ENCODE results near the gene RNF220. TPM values are rescaled to one million over a fixed set of nuclear protein-coding genes. Genes with fewer than 3 reads are reported as not detected.

Gene RNF220
- total RNA-seq, 1 experiment from 2014 or later: 128 TPM

DNA sequence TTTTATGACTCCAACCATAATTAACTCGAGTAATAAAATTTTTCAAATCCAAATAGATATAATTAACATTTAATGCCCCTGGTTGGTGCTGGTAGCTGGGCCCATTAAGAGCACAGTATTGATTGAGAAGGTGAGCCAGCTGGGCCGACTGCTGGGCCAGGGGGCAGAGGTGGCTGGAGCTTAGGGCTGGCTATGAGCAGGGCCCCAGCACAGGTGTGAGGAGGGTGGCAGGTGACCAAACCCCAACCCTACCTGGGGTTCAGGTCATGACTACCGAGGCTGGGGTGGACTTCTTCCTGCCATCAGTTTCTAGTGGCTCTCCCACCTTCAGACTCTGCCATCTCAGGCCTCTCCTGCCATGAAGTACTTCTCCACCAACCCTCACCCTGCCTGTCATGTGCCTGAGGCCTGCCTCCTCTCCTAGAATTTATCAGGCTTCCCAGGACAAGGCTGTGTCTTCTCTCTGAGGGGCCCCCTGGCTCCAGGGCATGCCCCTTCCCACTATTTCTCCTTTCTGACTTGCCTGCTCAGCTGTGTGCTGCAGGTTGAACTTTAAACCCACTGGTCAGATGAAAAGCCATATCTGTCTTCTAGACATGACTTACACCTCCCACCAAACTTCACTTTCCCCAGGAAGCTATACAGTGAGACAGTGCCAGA is 183.6 kb downstream of the RNF220 start (continued):
- TF ChIP-seq, protein P1, sequence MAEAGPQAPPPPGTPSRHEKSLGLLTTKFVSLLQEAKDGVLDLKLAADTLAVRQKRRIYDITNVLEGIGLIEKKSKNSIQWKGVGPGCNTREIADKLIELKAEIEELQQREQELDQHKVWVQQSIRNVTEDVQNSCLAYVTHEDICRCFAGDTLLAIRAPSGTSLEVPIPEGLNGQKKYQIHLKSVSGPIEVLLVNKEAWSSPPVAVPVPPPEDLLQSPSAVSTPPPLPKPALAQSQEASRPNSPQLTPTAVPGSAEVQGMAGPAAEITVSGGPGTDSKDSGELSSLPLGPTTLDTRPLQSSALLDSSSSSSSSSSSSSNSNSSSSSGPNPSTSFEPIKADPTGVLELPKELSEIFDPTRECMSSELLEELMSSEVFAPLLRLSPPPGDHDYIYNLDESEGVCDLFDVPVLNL (CRISPR knock-in tag; IDR thresholded peaks at IDR 0.05; ENCODE audit: borderline replicate concordance, low read depth): no peak
- no peak for TF ChIP-seq NR2C2 (CRISPR knock-in tag; IDR thresholded peaks at IDR 0.05)

DNA sequence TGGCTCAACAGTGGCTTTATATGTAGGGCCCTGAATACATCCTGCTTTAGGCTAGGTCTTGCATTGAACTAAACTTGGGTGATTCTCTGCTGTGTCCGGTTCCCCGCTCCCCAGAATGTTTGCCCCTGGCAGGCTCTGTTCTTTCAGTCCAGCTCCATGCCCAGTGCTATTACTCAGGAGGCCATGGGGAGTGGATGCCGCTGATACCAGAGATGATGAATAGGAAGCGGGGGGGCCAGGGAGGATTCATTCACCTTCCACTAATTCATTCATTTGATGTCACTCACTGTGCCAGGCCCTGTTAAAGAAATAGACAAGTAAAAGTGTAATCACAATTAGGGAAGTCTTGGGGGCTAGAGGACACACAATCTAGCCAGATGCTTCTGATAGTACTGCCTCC is 185.4 kb downstream of the RNF220 start:
- peaks cover 2% of the 10 kb centered on the region; the same call in 1 of the 2 replicates for H3K27me3 Mint-ChIP-seq (ENCODE audit: low read depth)
- ATAC-seq: no peak
- peaks cover 32% of the 10 kb centered on the region for H3K4me1 Mint-ChIP-seq
- DNase-seq (ENCODE audit: low spot score): no peak
- H3K36me3 Mint-ChIP-seq: no peaks in the 10 kb centered on the region
- no peaks in the 10 kb centered on the region for H3K9me3 Mint-ChIP-seq
- no peak overlapping the region for H3K4me3 Mint-ChIP-seq
- CTCF ChIA-PET: interaction anchor here (0.6 to 4.9 kb wide), 3 partner anchors 19 to 212 kb away, joined by 3 to 28 read pairs (median 4); no protein-coding TSS in a partner anchor
- TF ChIP-seq, protein P2, sequence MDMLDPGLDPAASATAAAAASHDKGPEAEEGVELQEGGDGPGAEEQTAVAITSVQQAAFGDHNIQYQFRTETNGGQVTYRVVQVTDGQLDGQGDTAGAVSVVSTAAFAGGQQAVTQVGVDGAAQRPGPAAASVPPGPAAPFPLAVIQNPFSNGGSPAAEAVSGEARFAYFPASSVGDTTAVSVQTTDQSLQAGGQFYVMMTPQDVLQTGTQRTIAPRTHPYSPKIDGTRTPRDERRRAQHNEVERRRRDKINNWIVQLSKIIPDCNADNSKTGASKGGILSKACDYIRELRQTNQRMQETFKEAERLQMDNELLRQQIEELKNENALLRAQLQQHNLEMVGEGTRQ (CRISPR knock-in tag; IDR thresholded peaks at IDR 0.05): no peak
- TF ChIP-seq, protein P3, sequence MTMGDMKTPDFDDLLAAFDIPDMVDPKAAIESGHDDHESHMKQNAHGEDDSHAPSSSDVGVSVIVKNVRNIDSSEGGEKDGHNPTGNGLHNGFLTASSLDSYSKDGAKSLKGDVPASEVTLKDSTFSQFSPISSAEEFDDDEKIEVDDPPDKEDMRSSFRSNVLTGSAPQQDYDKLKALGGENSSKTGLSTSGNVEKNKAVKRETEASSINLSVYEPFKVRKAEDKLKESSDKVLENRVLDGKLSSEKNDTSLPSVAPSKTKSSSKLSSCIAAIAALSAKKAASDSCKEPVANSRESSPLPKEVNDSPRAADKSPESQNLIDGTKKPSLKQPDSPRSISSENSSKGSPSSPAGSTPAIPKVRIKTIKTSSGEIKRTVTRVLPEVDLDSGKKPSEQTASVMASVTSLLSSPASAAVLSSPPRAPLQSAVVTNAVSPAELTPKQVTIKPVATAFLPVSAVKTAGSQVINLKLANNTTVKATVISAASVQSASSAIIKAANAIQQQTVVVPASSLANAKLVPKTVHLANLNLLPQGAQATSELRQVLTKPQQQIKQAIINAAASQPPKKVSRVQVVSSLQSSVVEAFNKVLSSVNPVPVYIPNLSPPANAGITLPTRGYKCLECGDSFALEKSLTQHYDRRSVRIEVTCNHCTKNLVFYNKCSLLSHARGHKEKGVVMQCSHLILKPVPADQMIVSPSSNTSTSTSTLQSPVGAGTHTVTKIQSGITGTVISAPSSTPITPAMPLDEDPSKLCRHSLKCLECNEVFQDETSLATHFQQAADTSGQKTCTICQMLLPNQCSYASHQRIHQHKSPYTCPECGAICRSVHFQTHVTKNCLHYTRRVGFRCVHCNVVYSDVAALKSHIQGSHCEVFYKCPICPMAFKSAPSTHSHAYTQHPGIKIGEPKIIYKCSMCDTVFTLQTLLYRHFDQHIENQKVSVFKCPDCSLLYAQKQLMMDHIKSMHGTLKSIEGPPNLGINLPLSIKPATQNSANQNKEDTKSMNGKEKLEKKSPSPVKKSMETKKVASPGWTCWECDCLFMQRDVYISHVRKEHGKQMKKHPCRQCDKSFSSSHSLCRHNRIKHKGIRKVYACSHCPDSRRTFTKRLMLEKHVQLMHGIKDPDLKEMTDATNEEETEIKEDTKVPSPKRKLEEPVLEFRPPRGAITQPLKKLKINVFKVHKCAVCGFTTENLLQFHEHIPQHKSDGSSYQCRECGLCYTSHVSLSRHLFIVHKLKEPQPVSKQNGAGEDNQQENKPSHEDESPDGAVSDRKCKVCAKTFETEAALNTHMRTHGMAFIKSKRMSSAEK (CRISPR knock-in tag; IDR thresholded peaks at IDR 0.05; ENCODE audit: borderline replicate concordance): no peak
- TF ChIP-seq ZNF416 (CRISPR knock-in tag; IDR thresholded peaks at IDR 0.05) (no peak), CREM (CRISPR knock-in tag; IDR thresholded peaks at IDR 0.05) (no peak), ZNF232 (CRISPR knock-in tag; IDR thresholded peaks at IDR 0.05) (no peak), ATF1 (CRISPR knock-in tag; IDR thresholded peaks at IDR 0.05) (no peak), TEAD1 (CRISPR knock-in tag; IDR thresholded peaks at IDR 0.05) (no peak)
- TF ChIP-seq, protein P4, sequence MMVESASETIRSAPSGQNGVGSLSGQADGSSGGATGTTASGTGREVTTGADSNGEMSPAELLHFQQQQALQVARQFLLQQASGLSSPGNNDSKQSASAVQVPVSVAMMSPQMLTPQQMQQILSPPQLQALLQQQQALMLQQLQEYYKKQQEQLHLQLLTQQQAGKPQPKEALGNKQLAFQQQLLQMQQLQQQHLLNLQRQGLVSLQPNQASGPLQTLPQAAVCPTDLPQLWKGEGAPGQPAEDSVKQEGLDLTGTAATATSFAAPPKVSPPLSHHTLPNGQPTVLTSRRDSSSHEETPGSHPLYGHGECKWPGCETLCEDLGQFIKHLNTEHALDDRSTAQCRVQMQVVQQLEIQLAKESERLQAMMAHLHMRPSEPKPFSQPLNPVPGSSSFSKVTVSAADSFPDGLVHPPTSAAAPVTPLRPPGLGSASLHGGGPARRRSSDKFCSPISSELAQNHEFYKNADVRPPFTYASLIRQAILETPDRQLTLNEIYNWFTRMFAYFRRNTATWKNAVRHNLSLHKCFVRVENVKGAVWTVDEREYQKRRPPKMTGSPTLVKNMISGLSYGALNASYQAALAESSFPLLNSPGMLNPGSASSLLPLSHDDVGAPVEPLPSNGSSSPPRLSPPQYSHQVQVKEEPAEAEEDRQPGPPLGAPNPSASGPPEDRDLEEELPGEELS (CRISPR knock-in tag; IDR thresholded peaks at IDR 0.05): no peak
- no peak overlapping the region for H3K27ac Mint-ChIP-seq
- POLR2A ChIA-PET: no interaction called here

DNA sequence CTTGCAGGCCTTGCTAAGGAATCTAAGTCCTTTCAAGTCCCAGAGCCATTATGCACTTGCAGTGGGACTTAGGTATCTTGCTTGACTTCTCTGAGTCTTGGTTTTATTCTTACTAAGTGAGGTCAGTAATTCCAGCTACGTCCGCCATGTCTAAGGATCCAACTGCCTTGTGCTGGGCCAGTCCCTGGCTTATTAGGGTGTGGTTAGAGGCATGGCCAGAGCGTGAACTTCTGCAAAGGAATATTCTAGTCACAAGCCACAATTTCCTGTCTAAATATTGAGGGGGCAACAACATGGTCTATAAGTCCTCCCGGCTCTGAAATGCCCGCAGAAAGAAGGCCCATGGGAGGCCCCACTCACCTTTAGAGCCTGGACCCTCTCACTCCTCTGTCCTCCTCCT is 186.3 kb downstream of the RNF220 start:
- ATAC-seq: no peak
- H3K4me1 Mint-ChIP-seq: peaks cover 32% of the 10 kb centered on the region
- peaks cover 2% of the 10 kb centered on the region; the same call in 1 of the 2 replicates for H3K27me3 Mint-ChIP-seq (ENCODE audit: low read depth)
- H3K36me3 Mint-ChIP-seq: no peaks in the 10 kb centered on the region
- H3K4me3 Mint-ChIP-seq: no peak overlapping the region
- H3K9me3 Mint-ChIP-seq: no peaks in the 10 kb centered on the region
- ChIA-PET POLR2A (no interaction called here), CTCF (interaction anchor here (1.9 to 4.9 kb wide), 8 partner anchors 18 to 212 kb away, joined by 5 to 131 read pairs (median 21); no protein-coding TSS in a partner anchor)
- DNase-seq (ENCODE audit: low spot score): no peak
- no peak overlapping the region for H3K27ac Mint-ChIP-seq
- TF ChIP-seq JUN (CRISPR knock-in tag; IDR thresholded peaks at IDR 0.05): no peak
- TF ChIP-seq ZNF416 (CRISPR knock-in tag; IDR thresholded peaks at IDR 0.05): no peak
- TF ChIP-seq RORB (CRISPR knock-in tag; IDR thresholded peaks at IDR 0.05): no peak
- TF ChIP-seq JAZF1 (CRISPR knock-in tag; IDR thresholded peaks at IDR 0.05): no peak
- TF ChIP-seq PRRX2 (CRISPR knock-in tag; IDR thresholded peaks at IDR 0.05): no peak
- TF ChIP-seq, protein P5, sequence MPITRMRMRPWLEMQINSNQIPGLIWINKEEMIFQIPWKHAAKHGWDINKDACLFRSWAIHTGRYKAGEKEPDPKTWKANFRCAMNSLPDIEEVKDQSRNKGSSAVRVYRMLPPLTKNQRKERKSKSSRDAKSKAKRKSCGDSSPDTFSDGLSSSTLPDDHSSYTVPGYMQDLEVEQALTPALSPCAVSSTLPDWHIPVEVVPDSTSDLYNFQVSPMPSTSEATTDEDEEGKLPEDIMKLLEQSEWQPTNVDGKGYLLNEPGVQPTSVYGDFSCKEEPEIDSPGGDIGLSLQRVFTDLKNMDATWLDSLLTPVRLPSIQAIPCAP (CRISPR knock-in tag; IDR thresholded peaks at IDR 0.05): no peak
- no peak for TF ChIP-seq GRHL2 (CRISPR knock-in tag; IDR thresholded peaks at IDR 0.05; ENCODE audit: insufficient replicate concordance, severe bottlenecking)
- no peak for TF ChIP-seq FOXK1 (CRISPR knock-in tag; IDR thresholded peaks at IDR 0.05)
- TF ChIP-seq, protein P6, sequence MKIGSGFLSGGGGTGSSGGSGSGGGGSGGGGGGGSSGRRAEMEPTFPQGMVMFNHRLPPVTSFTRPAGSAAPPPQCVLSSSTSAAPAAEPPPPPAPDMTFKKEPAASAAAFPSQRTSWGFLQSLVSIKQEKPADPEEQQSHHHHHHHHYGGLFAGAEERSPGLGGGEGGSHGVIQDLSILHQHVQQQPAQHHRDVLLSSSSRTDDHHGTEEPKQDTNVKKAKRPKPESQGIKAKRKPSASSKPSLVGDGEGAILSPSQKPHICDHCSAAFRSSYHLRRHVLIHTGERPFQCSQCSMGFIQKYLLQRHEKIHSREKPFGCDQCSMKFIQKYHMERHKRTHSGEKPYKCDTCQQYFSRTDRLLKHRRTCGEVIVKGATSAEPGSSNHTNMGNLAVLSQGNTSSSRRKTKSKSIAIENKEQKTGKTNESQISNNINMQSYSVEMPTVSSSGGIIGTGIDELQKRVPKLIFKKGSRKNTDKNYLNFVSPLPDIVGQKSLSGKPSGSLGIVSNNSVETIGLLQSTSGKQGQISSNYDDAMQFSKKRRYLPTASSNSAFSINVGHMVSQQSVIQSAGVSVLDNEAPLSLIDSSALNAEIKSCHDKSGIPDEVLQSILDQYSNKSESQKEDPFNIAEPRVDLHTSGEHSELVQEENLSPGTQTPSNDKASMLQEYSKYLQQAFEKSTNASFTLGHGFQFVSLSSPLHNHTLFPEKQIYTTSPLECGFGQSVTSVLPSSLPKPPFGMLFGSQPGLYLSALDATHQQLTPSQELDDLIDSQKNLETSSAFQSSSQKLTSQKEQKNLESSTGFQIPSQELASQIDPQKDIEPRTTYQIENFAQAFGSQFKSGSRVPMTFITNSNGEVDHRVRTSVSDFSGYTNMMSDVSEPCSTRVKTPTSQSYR (CRISPR knock-in tag; IDR thresholded peaks at IDR 0.05): no peak
- no peak for TF ChIP-seq HMGA2 (CRISPR knock-in tag; IDR thresholded peaks at IDR 0.05)
- TF ChIP-seq, protein P7, sequence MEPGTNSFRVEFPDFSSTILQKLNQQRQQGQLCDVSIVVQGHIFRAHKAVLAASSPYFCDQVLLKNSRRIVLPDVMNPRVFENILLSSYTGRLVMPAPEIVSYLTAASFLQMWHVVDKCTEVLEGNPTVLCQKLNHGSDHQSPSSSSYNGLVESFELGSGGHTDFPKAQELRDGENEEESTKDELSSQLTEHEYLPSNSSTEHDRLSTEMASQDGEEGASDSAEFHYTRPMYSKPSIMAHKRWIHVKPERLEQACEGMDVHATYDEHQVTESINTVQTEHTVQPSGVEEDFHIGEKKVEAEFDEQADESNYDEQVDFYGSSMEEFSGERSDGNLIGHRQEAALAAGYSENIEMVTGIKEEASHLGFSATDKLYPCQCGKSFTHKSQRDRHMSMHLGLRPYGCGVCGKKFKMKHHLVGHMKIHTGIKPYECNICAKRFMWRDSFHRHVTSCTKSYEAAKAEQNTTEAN (CRISPR knock-in tag; IDR thresholded peaks at IDR 0.05): no peak

Measured in WTC11 (cell line).